Activated CD4-positive, alpha-beta T cell treated with anti-CD3 and anti-CD28 coated beads for 1 hour (primary cell): Measurements from ENCODE around the gene SMLR1.
"Not testable (repeated sequence)": the region's sequence is repeated elsewhere in the genome, so short reads cannot be mapped to it uniquely, and the experiment has no call there.

Source experiments
- DNase-seq: peaks from one replicate; pipeline ENCODE4 v3.0.0-alpha.2; 2020

The SMLR1 gene

GRCh38 chr6:130827247-130828149 lies at the start of gene SMLR1:
Gene SMLR1 (plus strand): TSS chr6:130827406. CDS start chr6:130827414, 8 bp downstream.
- no peak for DNase-seq

GRCh38 chr6:130778946-130779657 lies 48.1 kb upstream of the SMLR1 start:
- DNase-seq: no peak

GRCh38 chr6:130779658-130780033 lies 47.6 kb upstream of the SMLR1 start:
- DNase-seq: no peak

GRCh38 chr6:130780122-130780521 lies 47.1 kb upstream of the SMLR1 start:
- no peak for DNase-seq

- DNase-seq: no peak
Measured at GRCh38 chr6:130781557-130781956, 45.6 kb upstream of the SMLR1 start.

GRCh38 chr6:130783416-130784107 lies 43.6 kb upstream of the SMLR1 start:
- no peak for DNase-seq

- no peak for DNase-seq
Measured at GRCh38 chr6:130787726-130788500, 39.3 kb upstream of the SMLR1 start.

- no peak for DNase-seq
Measured at GRCh38 chr6:130788954-130789353, 38.3 kb upstream of the SMLR1 start.

- DNase-seq: no peak
Measured at GRCh38 chr6:130794010-130794697, 33.1 kb upstream of the SMLR1 start.

GRCh38 chr6:130794738-130795137 lies 32.5 kb upstream of the SMLR1 start:
- no peak for DNase-seq

GRCh38 chr6:130796313-130796905 lies 30.8 kb upstream of the SMLR1 start:
- DNase-seq: no peak

GRCh38 chr6:130797061-130797460 lies 30.1 kb upstream of the SMLR1 start:
- DNase-seq: no peak

GRCh38 chr6:130801368-130801767 lies 25.8 kb upstream of the SMLR1 start:
- DNase-seq: not testable (repeated sequence)

- no peak for DNase-seq
Measured at GRCh38 chr6:130810307-130811030, 16.7 kb upstream of the SMLR1 start.

GRCh38 chr6:130811932-130812331 lies 15.3 kb upstream of the SMLR1 start:
- no peak for DNase-seq

- no peak for DNase-seq
Measured at GRCh38 chr6:130814506-130814905, 12.7 kb upstream of the SMLR1 start.

GRCh38 chr6:130815200-130816071 lies 11.8 kb upstream of the SMLR1 start:
- no peak for DNase-seq

GRCh38 chr6:130822736-130823135 lies 4.5 kb upstream of the SMLR1 start:
- DNase-seq: no peak

- DNase-seq: no peak
Measured at GRCh38 chr6:130824978-130825694, 2.1 kb upstream of the SMLR1 start.
